Measurements from ENCODE around the gene CDCA7L. TPM values are rescaled to one million over a fixed set of nuclear protein-coding genes. Genes with fewer than 3 reads are reported as not detected.

CDCA7L gene
- total and polyA plus RNA-seq, 2 of the 13 experiments (the other 11 are each of a cell fraction or from before 2014, with no cell fraction given): 2.7 to 4.2 TPM

- ATAC-seq (no peak), FAIRE-seq (no peak), DNase-seq (ENCODE audit: low spot score) (no peak)
- H3K4me1 ChIP-seq (ENCODE audit: insufficient read depth, low read length): 0 out of 2 replicates have a peak, but pooled peaks cover 8% of the 10 kb centered on the region
- H3K27me3 ChIP-seq (ENCODE audit: control insufficient read depth in 1 of 2, insufficient read depth in 2 of 2, low read length in 2 of 2): peaks cover 0 to 6% of the 10 kb centered on the region in 2 experiments; a peak in 2 of 5 replicates
- 32% methylated on average over 5 of the region's 5 CpGs for WGBS (ENCODE audit: low lambda C conversion rate)
- H3K9me3 ChIP-seq (ENCODE audit: low read length): no peaks in the 10 kb centered on the region
- H2AFZ ChIP-seq (ENCODE audit: low read length): no peak overlapping the region
- ChIA-PET POLR2A (no interaction called here), CTCF (ENCODE audit: low intra/inter-chr PET ratio, low total read pairs) (no interaction called here)
- no peaks in the 10 kb centered on the region for H3K79me2 ChIP-seq (ENCODE audit: insufficient read depth, low read length)
- TF ChIP-seq GATAD1 (CRISPR knock-in tag; IDR thresholded peaks at IDR 0.05) (no peak), BORCS8-MEF2B (CRISPR knock-in tag; IDR thresholded peaks at IDR 0.05) (no peak), ZBTB3 (CRISPR knock-in tag; IDR thresholded peaks at IDR 0.05; ENCODE audit: borderline replicate concordance, low read depth) (no peak), TAF15 (IDR thresholded peaks at IDR 0.05; ENCODE audit: low read depth, low read length, poor library complexity, severe bottlenecking) (no peak), SALL1 (CRISPR knock-in tag; IDR thresholded peaks at IDR 0.05) (no peak), DRAP1 (CRISPR knock-in tag; IDR thresholded peaks at IDR 0.05) (no peak), TEAD3 (CRISPR knock-in tag; optimal IDR thresholded peaks at IDR 0.05; ENCODE audit: borderline replicate concordance) (no peak), ZNF687 (CRISPR knock-in tag; IDR thresholded peaks at IDR 0.05) (no peak)
- H3K4me3 ChIP-seq (replicated peaks in 1 of 3; ENCODE audit: insufficient read depth in 1 of 3, low read depth in 2 of 3, low read length in 3 of 3): no peak overlapping the region
- H3K36me3 ChIP-seq (replicated peaks in 1 of 2; ENCODE audit: control insufficient read depth in 1 of 2, insufficient read depth in 2 of 2, low read length in 2 of 2): no peaks in the 10 kb centered on the region
- no TSS peak for BruUV-seq (replicated peaks)
- no peak overlapping the region for H3K27ac ChIP-seq (ENCODE audit: extremely low read length, insufficient read depth, low read length)
- no peak overlapping the region for H3K4me2 ChIP-seq (ENCODE audit: low read depth, low read length)
- intact Hi-C loops (cut with micrococcal nuclease; ENCODE audit: unreplicated experiment): no loop called here
- no peaks in the 10 kb centered on the region for H4K20me1 ChIP-seq (ENCODE audit: insufficient read depth, low read length)
- no peak overlapping the region for H3K9ac ChIP-seq (ENCODE audit: insufficient read depth, low read depth, low read length)
- in situ Hi-C loops (cut with HindIII; ENCODE audit: extremely low pct_ligation_motif_present, low pct_unique_long_range_greater_than_20kb): no loop called here
Observed at GRCh38 chr7:21902240-21902639, 43.5 kb downstream of the CDCA7L start.
